GM18951 (cell line): ENCODE measurements around the gene TMEM183A.
"Not testable (repeated sequence)": the region's sequence is repeated elsewhere in the genome, so short reads cannot be mapped to it uniquely, and the experiment has no call there.

Experiments
- POLR2A ChIP-seq: IDR thresholded peaks from 4 replicates; pipeline ENCODE4 v1.6.1; 2011; ENCODE audit warnings: mild to moderate bottlenecking; ENCODE audit not compliant: insufficient read length, insufficient read depth; ENCODE audit errors: extremely low read depth
- in situ Hi-C: fragments of 300-500 bp; cut with MboI; formaldehyde crosslinking; loops from one replicate; pipeline ENCODE4 v1.12.0; 2022; ENCODE audit warnings: low sequenced_read_pairs, mixed read lengths, inconsistent platforms; ENCODE audit not compliant: unreplicated experiment

TMEM183A gene

DNA sequence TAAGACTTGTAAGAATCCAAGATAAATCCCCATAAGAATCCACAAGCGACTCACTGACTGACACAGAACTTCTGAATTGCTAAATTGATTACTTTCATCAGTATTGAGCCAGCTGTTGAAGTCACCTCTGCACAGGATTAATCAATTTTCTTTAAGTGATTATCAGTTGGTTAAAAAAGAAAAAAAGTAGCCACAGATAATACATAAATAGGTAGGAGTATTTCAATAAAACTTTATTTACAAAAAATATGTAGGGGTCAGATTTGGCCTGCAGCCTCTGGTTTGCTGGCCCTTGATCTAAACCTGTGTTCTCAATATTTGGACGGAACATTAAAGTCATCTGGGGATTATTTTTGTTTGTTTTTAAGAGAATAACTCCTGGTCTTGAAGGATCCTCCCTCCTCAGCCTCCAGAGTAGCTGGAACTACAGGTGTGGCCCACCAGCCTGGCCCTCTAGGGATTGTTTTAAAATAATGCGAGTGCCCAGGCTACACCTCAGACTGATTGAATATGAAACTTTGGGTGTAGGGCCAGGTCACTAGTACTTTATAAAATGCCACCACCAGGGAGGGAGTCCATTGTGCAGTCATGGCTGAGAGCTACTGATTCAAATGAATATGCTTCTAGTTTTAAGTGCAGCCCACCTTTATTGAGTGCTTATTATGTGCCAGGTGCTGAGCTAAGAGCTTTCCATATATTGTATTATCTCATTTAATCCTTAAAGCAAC lies 6.8 kb upstream of the TMEM183A start:
- no peak for TF ChIP-seq POLR2A
- in situ Hi-C loops = no loop called here

GRCh38 chr1:203001986-203002385 lies 5.2 kb upstream of the TMEM183A start:
- in situ Hi-C loops = no loop called here

GRCh38 chr1:203002951-203003350 lies 4.2 kb upstream of the TMEM183A start:
- in situ Hi-C loops = no loop called here
- TF ChIP-seq POLR2A = no peak

More at GRCh38 chr1:203001986-203002385, 5.2 kb upstream of the TMEM183A start:
- no peak for TF ChIP-seq POLR2A

GRCh38 chr1:203005395-203006142 lies 1.6 kb upstream of the TMEM183A start:
- in situ Hi-C loops = not testable (repeated sequence)

- TF ChIP-seq POLR2A = no peak
- in situ Hi-C loops = no loop called here
These were observed 2.0 kb downstream of the TMEM183A start for GRCh38 chr1:203009185-203009584.

DNA sequence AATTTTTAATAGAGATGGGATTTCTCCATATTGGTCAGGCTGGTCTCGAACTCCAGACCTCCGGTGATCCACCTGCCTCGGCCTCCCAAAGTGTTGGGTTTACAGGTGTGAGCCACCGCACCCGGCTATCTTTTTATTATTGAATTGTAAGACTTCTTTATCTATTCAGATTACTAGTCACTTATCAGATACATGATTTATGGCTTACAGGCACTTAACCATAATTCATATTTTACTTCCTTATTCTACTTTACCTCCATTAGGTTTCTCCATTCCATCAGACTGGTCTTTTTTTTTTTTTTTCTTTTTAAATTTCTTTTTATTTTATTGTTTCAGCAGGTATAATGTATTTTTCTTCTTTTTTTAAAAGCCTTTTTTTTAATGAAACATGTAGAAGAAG lies 4.4 kb downstream of the TMEM183A start:
- in situ Hi-C loops = no loop called here
- TF ChIP-seq POLR2A = no peak

- in situ Hi-C loops = no loop called here
- no peak for TF ChIP-seq POLR2A
These were observed 9.9 kb downstream of the TMEM183A start for GRCh38 chr1:203017061-203017460.

DNA sequence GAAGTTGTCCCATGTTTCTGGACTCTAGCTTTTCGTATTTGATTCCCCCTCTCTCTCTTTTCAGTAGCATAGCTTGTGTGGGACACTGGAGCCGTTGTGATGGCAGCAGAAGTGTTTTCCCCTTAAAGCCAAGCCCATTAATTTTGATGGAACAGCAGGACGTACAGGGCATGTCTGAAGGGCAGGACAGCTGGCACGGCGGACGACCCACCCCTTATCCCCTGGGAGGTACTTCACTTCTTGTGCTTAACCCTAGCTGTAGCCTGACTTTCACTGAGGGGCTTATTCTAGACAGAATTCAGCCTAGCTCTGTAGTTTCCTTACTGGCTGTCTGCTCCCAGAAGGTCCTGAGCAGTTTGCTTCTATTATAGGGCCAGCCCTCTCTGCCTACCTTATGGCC lies 10.5 kb downstream of the TMEM183A start:
- in situ Hi-C loops = no loop called here

DNA sequence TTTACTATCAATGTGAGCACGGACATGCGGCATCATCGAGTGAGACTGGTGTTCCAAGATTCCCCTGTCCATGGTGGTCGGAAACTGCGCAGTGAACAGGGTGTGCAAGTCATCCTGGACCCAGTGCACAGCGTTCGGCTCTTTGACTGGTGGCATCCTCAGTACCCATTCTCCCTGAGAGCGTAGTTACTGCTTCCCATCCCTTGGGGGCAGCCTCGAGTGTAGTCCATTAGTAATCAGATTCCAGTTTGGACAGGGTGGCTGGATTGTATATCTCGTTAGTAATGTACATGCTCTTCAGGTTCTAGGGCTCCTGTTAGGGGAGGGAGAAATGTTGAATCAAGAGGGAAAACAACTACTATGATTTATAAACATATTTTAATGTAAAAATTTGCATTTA lies 15.7 kb downstream of the TMEM183A start:
- in situ Hi-C loops = not testable (repeated sequence)

More for the DNA sequence above, 10.5 kb downstream of the TMEM183A start:
- no peak for TF ChIP-seq POLR2A

- in situ Hi-C loops = no loop called here
- no peak for TF ChIP-seq POLR2A
These were observed 18.5 kb downstream of the TMEM183A start for GRCh38 chr1:203025686-203026030.

- peak; percentile 39 for TF ChIP-seq POLR2A
- in situ Hi-C loops = no loop called here
These were observed 19.0 kb downstream of the TMEM183A start, which contains the start of gene PPFIA4 for GRCh38 chr1:203026031-203026665. PPFIA4 (plus strand) TSS chr1:203026491; CDS start chr1:203039009, 12,518 bp downstream.

- in situ Hi-C loops = no loop called here
- no peak for TF ChIP-seq POLR2A
These were observed 19.8 kb downstream of the TMEM183A start for GRCh38 chr1:203026666-203027663.
